ENCODE results near the gene MAST1. TPM values are rescaled to one million over a fixed set of nuclear protein-coding genes. Genes with fewer than 3 reads are reported as not detected.

The MAST1 gene
- total RNA-seq, 2 donors from 2014 or later = 1.3 to 2.4 TPM

DNA sequence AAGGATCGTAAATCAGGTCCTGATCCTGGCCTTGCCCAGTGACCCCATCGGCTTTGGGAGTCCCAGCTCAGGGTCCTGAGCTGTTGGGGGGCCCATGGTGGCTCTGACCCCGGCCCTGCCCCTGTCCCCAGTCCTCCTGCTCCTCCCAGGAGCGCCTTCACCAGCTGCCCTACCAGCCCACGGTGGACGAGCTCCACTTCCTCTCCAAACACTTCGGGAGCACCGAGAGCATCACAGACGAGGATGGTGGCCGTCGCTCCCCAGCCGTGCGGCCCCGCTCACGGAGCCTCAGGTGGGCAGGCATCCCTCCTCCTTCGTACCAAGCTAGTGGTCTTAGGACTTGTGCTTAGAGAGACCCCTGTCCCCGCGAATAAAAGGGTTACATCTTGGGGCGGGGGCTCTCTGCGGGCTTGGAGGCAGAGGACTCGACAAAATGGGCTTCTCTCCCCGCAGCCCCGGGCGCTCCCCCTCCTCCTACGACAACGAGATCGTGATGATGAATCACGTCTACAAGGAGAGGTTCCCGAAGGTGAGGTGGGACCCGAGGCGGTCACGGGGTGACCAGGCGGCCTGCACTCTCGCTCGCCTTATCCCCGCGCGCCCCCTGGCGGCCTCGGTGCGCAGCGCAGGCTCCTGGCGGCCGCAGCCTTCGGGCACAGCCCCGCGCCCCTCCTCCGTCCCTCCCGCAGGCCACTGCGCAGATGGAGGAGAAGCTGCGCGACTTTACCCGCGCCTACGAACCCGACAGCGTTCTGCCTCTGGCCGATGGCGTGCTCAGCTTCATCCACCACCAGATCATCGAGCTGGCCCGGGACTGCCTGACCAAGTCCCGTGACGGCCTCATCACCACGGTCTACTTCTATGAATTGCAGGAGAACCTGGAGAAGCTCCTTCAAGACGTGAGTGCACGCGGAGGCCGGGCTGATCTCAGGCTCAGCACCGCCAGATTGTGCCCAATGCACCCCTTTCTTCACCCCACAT lies 9.1 kb downstream of the MAST1 start:
- no peak for TF ChIP-seq POLR2AphosphoS5 (IDR thresholded peaks at IDR 0.05)
- TF ChIP-seq, protein P1, sequence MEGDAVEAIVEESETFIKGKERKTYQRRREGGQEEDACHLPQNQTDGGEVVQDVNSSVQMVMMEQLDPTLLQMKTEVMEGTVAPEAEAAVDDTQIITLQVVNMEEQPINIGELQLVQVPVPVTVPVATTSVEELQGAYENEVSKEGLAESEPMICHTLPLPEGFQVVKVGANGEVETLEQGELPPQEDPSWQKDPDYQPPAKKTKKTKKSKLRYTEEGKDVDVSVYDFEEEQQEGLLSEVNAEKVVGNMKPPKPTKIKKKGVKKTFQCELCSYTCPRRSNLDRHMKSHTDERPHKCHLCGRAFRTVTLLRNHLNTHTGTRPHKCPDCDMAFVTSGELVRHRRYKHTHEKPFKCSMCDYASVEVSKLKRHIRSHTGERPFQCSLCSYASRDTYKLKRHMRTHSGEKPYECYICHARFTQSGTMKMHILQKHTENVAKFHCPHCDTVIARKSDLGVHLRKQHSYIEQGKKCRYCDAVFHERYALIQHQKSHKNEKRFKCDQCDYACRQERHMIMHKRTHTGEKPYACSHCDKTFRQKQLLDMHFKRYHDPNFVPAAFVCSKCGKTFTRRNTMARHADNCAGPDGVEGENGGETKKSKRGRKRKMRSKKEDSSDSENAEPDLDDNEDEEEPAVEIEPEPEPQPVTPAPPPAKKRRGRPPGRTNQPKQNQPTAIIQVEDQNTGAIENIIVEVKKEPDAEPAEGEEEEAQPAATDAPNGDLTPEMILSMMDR (IDR thresholded peaks at IDR 0.05) = peak; percentile 95 to 99 (median 97)
- H3K27ac ChIP-seq = no peak overlapping the region
- no peak overlapping the region for H3K4me3 ChIP-seq
- WGBS = 11% methylated on average over 68 of the region's 69 CpGs
- H3K36me3 ChIP-seq = no peaks in the 10 kb centered on the region
- intact Hi-C loops (cut with DNase I) = loop anchor here (5.0 kb wide), 1 partner anchor 85 kb away; no protein-coding TSS in a partner anchor
- peak; percentile 75 for DNase-seq (ENCODE audit: low spot score)
- peaks cover 3% of the 10 kb centered on the region for H3K27me3 ChIP-seq (replicated peaks; ENCODE audit: insufficient read depth)
- no peaks in the 10 kb centered on the region for H3K4me1 ChIP-seq (replicated peaks)
- H3K9me3 ChIP-seq = no peaks in the 10 kb centered on the region

DNA sequence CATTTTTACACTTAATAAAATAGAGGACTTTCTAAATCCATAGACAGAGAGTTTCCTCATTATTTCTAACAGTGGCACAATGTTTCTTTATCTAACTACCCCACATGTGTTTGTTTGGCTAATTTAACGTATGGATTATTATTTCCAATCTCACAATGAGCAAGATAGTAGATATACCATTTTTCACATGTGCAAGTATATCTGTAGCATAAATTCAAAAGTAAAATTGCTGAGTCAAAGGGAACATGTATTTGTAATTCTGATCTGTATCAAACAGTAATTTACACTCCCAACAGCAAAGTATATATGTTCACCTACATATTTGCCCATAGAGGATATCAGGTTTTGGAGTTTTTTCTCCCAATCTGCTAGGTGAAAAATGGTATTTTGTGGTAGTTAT lies 18.3 kb downstream of the MAST1 start:
- no peak for TF ChIP-seq POLR2A (IDR thresholded peaks at IDR 0.05)
- TF ChIP-seq, protein P1 (IDR thresholded peaks at IDR 0.05) = no peak
- no peak for TF ChIP-seq POLR2AphosphoS5 (IDR thresholded peaks at IDR 0.05)
- no peak for DNase-seq (ENCODE audit: low spot score)
- Histone ChIP-seq H3K27me3 (replicated peaks; ENCODE audit: insufficient read depth) (no peaks in the 10 kb centered on the region), H3K4me3 (no peak overlapping the region), H3K9me3 (no peaks in the 10 kb centered on the region), H3K4me1 (replicated peaks) (no peaks in the 10 kb centered on the region), H3K27ac (no peak overlapping the region), H3K36me3 (no peaks in the 10 kb centered on the region)
- 72% methylated on average over 1 of the region's 1 CpG for WGBS
- intact Hi-C loops (cut with DNase I) = no loop called here

DNA sequence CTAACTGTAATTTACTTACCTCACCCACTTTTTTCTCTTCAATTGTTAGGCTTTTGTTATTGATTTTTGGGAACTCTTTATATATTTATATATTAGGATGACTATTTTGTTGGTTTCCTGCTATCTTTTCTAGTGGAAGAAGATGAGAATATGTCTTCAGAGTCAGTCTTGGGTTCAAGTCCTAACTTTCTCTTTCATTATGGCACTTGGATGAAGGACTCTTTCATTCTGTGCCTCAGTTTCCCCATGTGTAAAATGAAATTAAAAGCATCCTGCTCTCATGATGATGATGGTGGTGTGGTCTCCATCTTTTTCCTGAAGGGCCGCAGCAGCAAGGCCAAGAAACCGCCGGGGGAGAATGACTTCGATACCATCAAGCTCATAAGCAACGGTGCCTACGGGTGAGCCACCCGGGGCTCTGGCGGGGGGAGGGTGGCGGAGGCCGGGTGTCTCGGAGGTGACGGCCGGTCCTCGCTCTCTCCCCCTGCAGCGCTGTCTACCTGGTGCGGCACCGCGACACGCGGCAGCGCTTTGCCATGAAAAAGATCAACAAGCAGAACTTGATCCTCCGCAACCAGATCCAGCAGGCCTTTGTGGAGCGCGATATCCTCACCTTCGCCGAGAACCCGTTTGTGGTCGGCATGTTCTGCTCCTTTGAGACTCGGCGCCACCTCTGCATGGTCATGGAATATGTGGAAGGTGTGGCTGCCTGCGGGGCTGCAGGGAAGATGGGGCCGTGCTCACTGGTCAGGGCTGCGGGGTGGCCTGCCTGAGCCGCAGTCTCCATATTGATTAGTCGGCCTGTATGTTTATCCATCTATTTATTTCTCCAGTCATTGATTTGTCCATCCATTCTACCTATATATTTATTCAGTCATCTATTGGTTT lies 20.0 kb downstream of the MAST1 start:
- TF ChIP-seq POLR2AphosphoS5 (IDR thresholded peaks at IDR 0.05) (no peak), POLR2A (IDR thresholded peaks at IDR 0.05) (no peak)
- TF ChIP-seq, protein P1 (IDR thresholded peaks at IDR 0.05) = no peak
- Histone ChIP-seq H3K4me1 (replicated peaks) (no peaks in the 10 kb centered on the region), H3K36me3 (no peaks in the 10 kb centered on the region), H3K4me3 (no peak overlapping the region), H3K9me3 (no peaks in the 10 kb centered on the region), H3K27ac (no peak overlapping the region), H3K27me3 (replicated peaks; ENCODE audit: insufficient read depth) (no peaks in the 10 kb centered on the region)
- DNase-seq (ENCODE audit: low spot score) = no peak
- intact Hi-C loops (cut with DNase I) = no loop called here
- whole genome bisulfite sequencing = 93% methylated on average over 35 of the region's 35 CpGs

DNA sequence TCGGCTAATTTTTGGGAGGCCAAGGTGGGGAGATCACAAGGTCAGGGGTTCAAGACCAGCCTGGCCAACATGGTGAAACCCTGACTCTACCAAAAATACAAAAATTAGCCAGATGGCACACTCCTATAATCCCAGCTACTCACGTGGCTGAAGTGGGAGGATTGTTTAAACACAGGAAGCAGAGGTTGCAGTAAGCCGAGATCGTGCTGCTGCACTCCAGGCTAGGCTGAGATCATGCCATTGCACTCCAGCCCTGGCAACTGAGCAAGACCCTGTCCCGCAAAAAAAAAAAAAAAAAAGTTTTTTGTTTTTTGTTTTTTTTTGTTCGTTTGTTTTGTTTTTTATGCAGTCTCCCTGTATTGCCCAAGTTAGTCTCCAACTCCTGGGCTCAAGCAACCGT lies 21.2 kb downstream of the MAST1 start:
- no peak for DNase-seq (ENCODE audit: low spot score)
- H3K27ac ChIP-seq = no peak overlapping the region
- H3K9me3 ChIP-seq = no peaks in the 10 kb centered on the region
- H3K36me3 ChIP-seq = no peaks in the 10 kb centered on the region
- intact Hi-C loops (cut with DNase I) = no loop called here
- H3K4me3 ChIP-seq = no peak overlapping the region
- H3K4me1 ChIP-seq (replicated peaks) = no peaks in the 10 kb centered on the region
- no peaks in the 10 kb centered on the region for H3K27me3 ChIP-seq (replicated peaks; ENCODE audit: insufficient read depth)
- 57% methylated on average over 7 of the region's 7 CpGs for WGBS
- TF ChIP-seq POLR2AphosphoS5 (IDR thresholded peaks at IDR 0.05) (no peak), POLR2A (IDR thresholded peaks at IDR 0.05) (no peak)
- TF ChIP-seq, protein P1 (IDR thresholded peaks at IDR 0.05) = no peak

All from prostate gland (tissue), 2 donors.